ENCODE measurements around the gene PLA1A.

- no peak for TF ChIP-seq CTCF (IDR thresholded peaks at IDR 0.05)
- TF ChIP-seq POLR2A (IDR thresholded peaks at IDR 0.05) = no peak
Measured at GRCh38 chr3:119604878-119605277, 7.2 kb downstream of the PLA1A start.
